Vagina (tissue), 2 donors: ENCODE data around the gene CD44. TPM values are rescaled to one million over a fixed set of nuclear protein-coding genes. Genes with fewer than 3 reads are reported as not detected.

Experiments
- DNase-seq, 2 donors: peaks; one replicate each; pipeline ENCODE4 v3.0.0-alpha.2; 2017; ENCODE audit errors: extremely low spot score in 2 of 2
- H3K27ac ChIP-seq: fragments of 200-600 bp; sonication (generic); one replicate; pipeline ENCODE4 v1.5.1; 2019
- H3K27me3 ChIP-seq: fragments of 200-600 bp; sonication (generic); one replicate; pipeline ENCODE4 v1.5.1; 2019
- H3K36me3 ChIP-seq, 2 donors: fragments of 200-600 bp; sonication (generic); one replicate each; pipeline ENCODE4 v1.5.1; 2017 to 2019
- H3K4me1 ChIP-seq: fragments of 200-600 bp; sonication (generic); one replicate; pipeline ENCODE4 v1.5.1; 2019
- H3K4me3 ChIP-seq, 2 donors: fragments of 200-600 bp; sonication (generic); 1 replicate in 1 of 2; 2 replicates in 1 of 2; pipeline ENCODE4 v1.5.1; 2016 to 2019
- H3K9me3 ChIP-seq: fragments of 200-600 bp; sonication (generic); one replicate; pipeline ENCODE4 v1.5.1; 2019
- POLR2A ChIP-seq, 2 donors: fragments of 450-650 bp; IDR thresholded peaks; one replicate each; pipeline ENCODE4 v1.6.1; 2017; ENCODE audit warnings: antibody characterized with exemption in 2 of 2, mild to moderate bottlenecking in 2 of 2, moderate library complexity in 2 of 2
- POLR2AphosphoS5 ChIP-seq, 2 donors: sonication (generic); formaldehyde crosslinking; IDR thresholded peaks; one replicate each; pipeline ENCODE4 v1.9.0; 2017; ENCODE audit warnings: antibody characterized with exemption in 2 of 2, mild to moderate bottlenecking in 2 of 2, low read depth in 1 of 2; ENCODE audit not compliant: insufficient read depth in 1 of 2
- intact Hi-C: fragments of 100-400 bp; cut with DNase I; formaldehyde crosslinking; loops from one replicate; pipeline ENCODE4 v1.15.1; 2023
- total RNA-seq: library from RNA; depleted of rRNA; stranded (reverse); fragments of >200 nt; gene quantifications from one replicate; pipeline ENCODE4 v1.2.3, GENCODE V29; 2016
- TF ChIP-seq, protein P1 (sequence below), 3 experiments: fragments of 450-650 bp in 2 of 3; fragments of 200-600 bp in 1 of 3; sonication (generic) in 1 of 3; IDR thresholded peaks; one replicate each; pipeline ENCODE4 v1.5.1; 2017 to 2019; ENCODE audit warnings: antibody characterized with exemption in 3 of 3, mild to moderate bottlenecking in 2 of 3, moderate library complexity in 2 of 3

CD44 gene
- total RNA-seq, 1 donor from 2014 or later = 869 TPM

DNA sequence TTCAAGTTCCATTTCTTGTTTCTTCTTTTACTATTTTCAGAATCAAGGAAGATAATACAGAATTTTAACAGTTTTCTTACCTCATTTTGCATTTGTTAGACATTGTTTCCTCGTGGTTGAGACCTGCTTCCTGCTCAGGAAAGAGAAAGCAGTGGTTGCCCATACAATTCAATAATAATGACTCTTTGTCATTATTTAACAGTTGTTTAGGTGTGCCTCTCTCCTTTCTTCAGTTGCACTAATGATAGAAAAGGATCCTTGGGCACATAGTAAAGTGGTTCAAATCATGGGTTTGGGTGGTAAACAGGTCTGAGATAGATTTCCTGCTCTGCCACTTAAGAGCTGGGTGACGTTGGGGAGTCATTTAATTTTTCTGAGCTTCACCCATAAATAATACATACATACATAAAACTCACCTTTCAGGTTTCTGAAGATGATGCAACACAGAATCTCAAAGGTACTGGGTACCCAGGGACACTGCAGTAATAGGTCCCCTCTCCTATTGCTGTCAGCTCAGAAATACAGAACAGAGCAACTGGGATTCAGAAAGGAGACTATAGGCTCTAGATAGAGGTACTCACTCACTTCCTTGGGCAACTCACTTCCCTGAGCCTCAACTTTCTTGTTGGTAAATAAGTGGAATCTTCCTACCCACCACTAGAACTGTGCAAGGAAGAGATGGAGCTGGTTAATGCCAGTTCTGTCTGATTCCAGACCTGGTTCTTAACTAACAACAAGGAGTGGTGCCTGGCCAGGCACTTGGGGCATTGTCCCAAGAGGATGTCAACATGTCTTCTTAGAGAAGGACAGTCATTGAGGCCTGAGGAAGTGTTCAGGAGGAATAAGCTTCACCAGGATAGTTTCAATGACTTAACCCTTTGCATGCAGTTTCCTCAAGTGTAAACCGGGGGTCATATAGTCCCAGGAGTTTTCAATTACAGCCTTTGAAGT lies 34.9 kb downstream of the CD44 start:
- DNase-seq = no peak
- TF ChIP-seq, protein P1, sequence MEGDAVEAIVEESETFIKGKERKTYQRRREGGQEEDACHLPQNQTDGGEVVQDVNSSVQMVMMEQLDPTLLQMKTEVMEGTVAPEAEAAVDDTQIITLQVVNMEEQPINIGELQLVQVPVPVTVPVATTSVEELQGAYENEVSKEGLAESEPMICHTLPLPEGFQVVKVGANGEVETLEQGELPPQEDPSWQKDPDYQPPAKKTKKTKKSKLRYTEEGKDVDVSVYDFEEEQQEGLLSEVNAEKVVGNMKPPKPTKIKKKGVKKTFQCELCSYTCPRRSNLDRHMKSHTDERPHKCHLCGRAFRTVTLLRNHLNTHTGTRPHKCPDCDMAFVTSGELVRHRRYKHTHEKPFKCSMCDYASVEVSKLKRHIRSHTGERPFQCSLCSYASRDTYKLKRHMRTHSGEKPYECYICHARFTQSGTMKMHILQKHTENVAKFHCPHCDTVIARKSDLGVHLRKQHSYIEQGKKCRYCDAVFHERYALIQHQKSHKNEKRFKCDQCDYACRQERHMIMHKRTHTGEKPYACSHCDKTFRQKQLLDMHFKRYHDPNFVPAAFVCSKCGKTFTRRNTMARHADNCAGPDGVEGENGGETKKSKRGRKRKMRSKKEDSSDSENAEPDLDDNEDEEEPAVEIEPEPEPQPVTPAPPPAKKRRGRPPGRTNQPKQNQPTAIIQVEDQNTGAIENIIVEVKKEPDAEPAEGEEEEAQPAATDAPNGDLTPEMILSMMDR (IDR thresholded peaks at IDR 0.05) = no peak
- TF ChIP-seq POLR2AphosphoS5 (IDR thresholded peaks at IDR 0.05; ENCODE audit: insufficient read depth in 1 of 2, low read depth in 1 of 2) = no peak
- TF ChIP-seq POLR2A (IDR thresholded peaks at IDR 0.05) = no peak
- H3K36me3 ChIP-seq = peaks cover 0 to 20% of the 10 kb centered on the region in 2 donors
- no peaks in the 10 kb centered on the region for H3K9me3 ChIP-seq
- peaks cover 90% of the 10 kb centered on the region for H3K4me1 ChIP-seq
- no peaks in the 10 kb centered on the region for H3K27me3 ChIP-seq
- H3K27ac ChIP-seq = peak overlapping the region; percentile 62
- intact Hi-C loops = no loop called here
- no peak overlapping the region for H3K4me3 ChIP-seq

DNA sequence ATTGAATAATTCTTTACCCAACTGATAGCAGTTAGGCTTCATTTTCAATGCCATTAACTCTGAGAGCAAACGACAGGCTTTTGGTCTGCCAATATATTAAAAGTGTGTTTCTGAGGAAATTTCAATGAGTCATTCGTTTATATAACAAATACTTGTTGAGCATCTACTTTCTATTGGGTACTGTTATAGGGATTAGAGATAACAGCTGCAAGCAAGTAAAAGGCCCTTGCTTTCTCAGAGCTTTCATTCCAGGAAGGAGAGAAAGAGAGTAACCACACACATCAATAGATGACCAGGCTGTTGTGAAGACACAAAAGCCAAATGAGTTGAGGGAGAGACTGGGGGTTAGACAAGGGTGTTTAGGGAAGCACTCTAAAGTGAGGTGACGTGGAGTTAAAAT lies 35.7 kb downstream of the CD44 start:
- Histone ChIP-seq H3K27ac (peak overlapping the region; percentile 62), H3K4me3 (no peak overlapping the region), H3K27me3 (no peaks in the 10 kb centered on the region), H3K36me3 (peaks cover 0 to 23% of the 10 kb centered on the region in 2 donors), H3K9me3 (no peaks in the 10 kb centered on the region), H3K4me1 (peaks cover 90% of the 10 kb centered on the region)
- TF ChIP-seq POLR2A (IDR thresholded peaks at IDR 0.05) (no peak), POLR2AphosphoS5 (IDR thresholded peaks at IDR 0.05; ENCODE audit: insufficient read depth in 1 of 2, low read depth in 1 of 2) (no peak)
- TF ChIP-seq, protein P1 (IDR thresholded peaks at IDR 0.05) = no peak
- no peak for DNase-seq
- intact Hi-C loops = no loop called here

DNA sequence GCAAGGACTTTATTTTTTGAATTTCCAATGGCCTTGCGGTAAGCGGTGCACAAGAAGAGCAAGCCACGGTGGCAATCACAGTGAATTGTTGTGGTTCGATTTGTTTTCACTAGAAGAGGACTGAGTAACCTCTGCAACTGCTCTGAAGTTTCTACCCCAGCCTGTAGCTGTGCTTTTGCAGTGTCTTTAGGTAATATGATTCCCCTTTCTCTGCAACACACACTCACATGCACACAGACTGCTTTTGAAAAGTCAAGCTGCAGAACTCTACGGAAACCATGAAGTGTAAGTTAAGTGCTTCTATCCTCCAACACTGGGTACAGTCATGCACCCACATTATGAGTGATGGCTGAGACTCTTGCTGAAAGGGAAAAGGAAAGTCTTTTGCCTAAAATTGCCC lies 38.4 kb downstream of the CD44 start:
- TF ChIP-seq POLR2A (IDR thresholded peaks at IDR 0.05) (no peak), POLR2AphosphoS5 (IDR thresholded peaks at IDR 0.05; ENCODE audit: insufficient read depth in 1 of 2, low read depth in 1 of 2) (no peak)
- TF ChIP-seq, protein P1 (IDR thresholded peaks at IDR 0.05) = no peak
- Histone ChIP-seq H3K4me3 (no peak overlapping the region), H3K36me3 (peaks cover 0 to 25% of the 10 kb centered on the region in 2 donors), H3K27me3 (no peaks in the 10 kb centered on the region), H3K4me1 (peaks cover 84% of the 10 kb centered on the region), H3K27ac (no peak overlapping the region), H3K9me3 (no peaks in the 10 kb centered on the region)
- no peak for DNase-seq
- intact Hi-C loops = no loop called here

DNA sequence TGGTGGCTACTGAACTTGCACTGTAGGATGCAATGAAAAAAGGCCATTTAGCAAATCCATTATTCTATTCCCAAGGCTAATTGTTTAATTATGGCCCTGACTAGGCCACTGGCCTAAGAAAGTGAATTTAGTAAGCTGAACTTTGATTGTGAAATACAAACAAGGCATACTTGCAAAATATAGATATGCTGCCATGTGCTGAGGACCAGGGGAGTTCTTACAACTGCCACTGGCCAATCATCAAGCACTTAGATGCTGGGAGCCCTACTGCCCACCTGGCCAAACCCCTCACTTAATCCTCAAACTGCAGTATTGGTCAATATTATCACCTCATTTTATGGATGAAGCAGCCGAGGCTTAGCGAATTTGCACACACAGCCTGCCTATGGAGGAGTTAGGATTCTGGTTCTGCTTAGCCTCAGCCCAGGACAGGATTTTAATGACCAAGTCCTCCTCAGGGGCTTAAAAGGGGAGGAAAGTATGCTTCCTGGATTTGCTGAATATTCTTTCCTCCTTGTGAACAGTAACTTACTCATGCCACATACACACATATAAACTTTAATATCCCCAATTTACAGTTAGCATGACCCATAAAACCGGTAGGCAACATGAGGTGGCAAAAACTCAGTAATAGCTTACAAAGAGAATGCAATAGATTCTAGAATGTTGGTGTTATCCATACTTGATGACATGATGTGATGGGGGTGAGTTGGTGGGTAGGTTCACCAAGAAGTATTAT lies 39.3 kb downstream of the CD44 start:
- H3K36me3 ChIP-seq = peaks cover 0 to 32% of the 10 kb centered on the region in 2 donors
- H3K4me1 ChIP-seq = peaks cover 84% of the 10 kb centered on the region
- intact Hi-C loops = no loop called here

More for the DNA sequence above, 39.3 kb downstream of the CD44 start:
- TF ChIP-seq, protein P1 (IDR thresholded peaks at IDR 0.05) = no peak
- TF ChIP-seq POLR2AphosphoS5 (IDR thresholded peaks at IDR 0.05; ENCODE audit: insufficient read depth in 1 of 2, low read depth in 1 of 2) (no peak), POLR2A (IDR thresholded peaks at IDR 0.05) (no peak)
- Histone ChIP-seq H3K27ac (peak overlapping the region; percentile 26), H3K9me3 (no peaks in the 10 kb centered on the region), H3K4me3 (no peak overlapping the region), H3K27me3 (no peaks in the 10 kb centered on the region)
- DNase-seq = no peak
